ENCODE results near the gene PPP1R12A.
"Not testable (repeated sequence)": the region's sequence is repeated elsewhere in the genome, so short reads cannot be mapped to it uniquely, and the experiment has no call there.

Gene PPP1R12A

GRCh38 chr12:79881351-79881750 lies 53.5 kb downstream of the PPP1R12A start:
- H3K4me3 ChIP-seq (ENCODE audit: low read length): no peak overlapping the region
- no peaks in the 10 kb centered on the region for H3K36me3 ChIP-seq (ENCODE audit: control insufficient read depth, insufficient read depth, low read length)
- no peaks in the 10 kb centered on the region for H3K27me3 ChIP-seq (ENCODE audit: control insufficient read depth, insufficient read depth, low read length)
- peaks cover 11% of the 10 kb centered on the region for H3K4me1 ChIP-seq (ENCODE audit: control insufficient read depth, insufficient read depth, low read length)
- H3K27ac ChIP-seq (ENCODE audit: low read depth, low read length): no peak overlapping the region
- H3K9ac ChIP-seq (ENCODE audit: low read length): no peak overlapping the region

- not testable (repeated sequence) for H3K36me3 ChIP-seq (ENCODE audit: control insufficient read depth, insufficient read depth, low read length); H3K9ac ChIP-seq (ENCODE audit: low read length); H3K4me3 ChIP-seq (ENCODE audit: low read length); H3K4me1 ChIP-seq (ENCODE audit: control insufficient read depth, insufficient read depth, low read length); H3K27me3 ChIP-seq (ENCODE audit: control insufficient read depth, insufficient read depth, low read length); H3K27ac ChIP-seq (ENCODE audit: low read depth, low read length)
Observed at GRCh38 chr12:79878506-79878905, 56.4 kb downstream of the PPP1R12A start.

- Histone ChIP-seq H3K9ac (ENCODE audit: low read length) (no peak overlapping the region), H3K4me1 (ENCODE audit: control insufficient read depth, insufficient read depth, low read length) (peaks cover 2% of the 10 kb centered on the region), H3K27ac (ENCODE audit: low read depth, low read length) (no peak overlapping the region), H3K36me3 (ENCODE audit: control insufficient read depth, insufficient read depth, low read length) (no peaks in the 10 kb centered on the region), H3K4me3 (ENCODE audit: low read length) (no peak overlapping the region), H3K27me3 (ENCODE audit: control insufficient read depth, insufficient read depth, low read length) (no peaks in the 10 kb centered on the region)
Observed at GRCh38 chr12:79877246-79877645, 57.7 kb downstream of the PPP1R12A start.

- Histone ChIP-seq H3K36me3 (ENCODE audit: control insufficient read depth, insufficient read depth, low read length) (no peaks in the 10 kb centered on the region), H3K4me1 (ENCODE audit: control insufficient read depth, insufficient read depth, low read length) (peaks cover 4% of the 10 kb centered on the region), H3K27ac (ENCODE audit: low read depth, low read length) (no peak overlapping the region), H3K4me3 (ENCODE audit: low read length) (no peak overlapping the region), H3K9ac (ENCODE audit: low read length) (no peak overlapping the region), H3K27me3 (ENCODE audit: control insufficient read depth, insufficient read depth, low read length) (no peaks in the 10 kb centered on the region)
Observed at GRCh38 chr12:79874665-79875064, 60.2 kb downstream of the PPP1R12A start.

- H3K36me3 ChIP-seq (ENCODE audit: control insufficient read depth, insufficient read depth, low read length): no peaks in the 10 kb centered on the region
- H3K27ac ChIP-seq (ENCODE audit: low read depth, low read length): no peak overlapping the region
- no peak overlapping the region for H3K9ac ChIP-seq (ENCODE audit: low read length)
- H3K27me3 ChIP-seq (ENCODE audit: control insufficient read depth, insufficient read depth, low read length): no peaks in the 10 kb centered on the region
- no peak overlapping the region for H3K4me3 ChIP-seq (ENCODE audit: low read length)
- H3K4me1 ChIP-seq (ENCODE audit: control insufficient read depth, insufficient read depth, low read length): peaks cover 7% of the 10 kb centered on the region
Observed at GRCh38 chr12:79873201-79873600, 61.7 kb downstream of the PPP1R12A start.

- H3K4me1 ChIP-seq (ENCODE audit: control insufficient read depth, insufficient read depth, low read length): peaks cover 7% of the 10 kb centered on the region
- H3K27me3 ChIP-seq (ENCODE audit: control insufficient read depth, insufficient read depth, low read length): no peaks in the 10 kb centered on the region
- H3K9ac ChIP-seq (ENCODE audit: low read length): no peak overlapping the region
- H3K27ac ChIP-seq (ENCODE audit: low read depth, low read length): no peak overlapping the region
- no peaks in the 10 kb centered on the region for H3K36me3 ChIP-seq (ENCODE audit: control insufficient read depth, insufficient read depth, low read length)
- H3K4me3 ChIP-seq (ENCODE audit: low read length): no peak overlapping the region
Observed at GRCh38 chr12:79871621-79872020, 63.3 kb downstream of the PPP1R12A start.

GRCh38 chr12:79870916-79871315 lies 64.0 kb downstream of the PPP1R12A start:
- Histone ChIP-seq H3K9ac (ENCODE audit: low read length) (no peak overlapping the region), H3K4me1 (ENCODE audit: control insufficient read depth, insufficient read depth, low read length) (peaks cover 7% of the 10 kb centered on the region), H3K27me3 (ENCODE audit: control insufficient read depth, insufficient read depth, low read length) (no peaks in the 10 kb centered on the region), H3K4me3 (ENCODE audit: low read length) (no peak overlapping the region), H3K36me3 (ENCODE audit: control insufficient read depth, insufficient read depth, low read length) (no peaks in the 10 kb centered on the region), H3K27ac (ENCODE audit: low read depth, low read length) (no peak overlapping the region)

GRCh38 chr12:79859646-79860045 lies 75.3 kb downstream of the PPP1R12A start:
- no peak overlapping the region for H3K9ac ChIP-seq (ENCODE audit: low read length)
- no peak overlapping the region for H3K4me3 ChIP-seq (ENCODE audit: low read length)
- no peaks in the 10 kb centered on the region for H3K36me3 ChIP-seq (ENCODE audit: control insufficient read depth, insufficient read depth, low read length)
- H3K4me1 ChIP-seq (ENCODE audit: control insufficient read depth, insufficient read depth, low read length): peaks cover 2% of the 10 kb centered on the region
- no peaks in the 10 kb centered on the region for H3K27me3 ChIP-seq (ENCODE audit: control insufficient read depth, insufficient read depth, low read length)
- H3K27ac ChIP-seq (ENCODE audit: low read depth, low read length): no peak overlapping the region

- no peak overlapping the region for H3K27ac ChIP-seq (ENCODE audit: low read depth, low read length)
- H3K4me1 ChIP-seq (ENCODE audit: control insufficient read depth, insufficient read depth, low read length): peaks cover 2% of the 10 kb centered on the region
- no peak overlapping the region for H3K9ac ChIP-seq (ENCODE audit: low read length)
- no peak overlapping the region for H3K4me3 ChIP-seq (ENCODE audit: low read length)
- no peaks in the 10 kb centered on the region for H3K27me3 ChIP-seq (ENCODE audit: control insufficient read depth, insufficient read depth, low read length)
- H3K36me3 ChIP-seq (ENCODE audit: control insufficient read depth, insufficient read depth, low read length): no peaks in the 10 kb centered on the region
Observed at GRCh38 chr12:79858518-79858917, 76.4 kb downstream of the PPP1R12A start.

GRCh38 chr12:79857675-79858074 lies 77.2 kb downstream of the PPP1R12A start:
- H3K4me3 ChIP-seq (ENCODE audit: low read length): no peak overlapping the region
- no peaks in the 10 kb centered on the region for H3K36me3 ChIP-seq (ENCODE audit: control insufficient read depth, insufficient read depth, low read length)
- H3K27ac ChIP-seq (ENCODE audit: low read depth, low read length): no peak overlapping the region
- no peaks in the 10 kb centered on the region for H3K27me3 ChIP-seq (ENCODE audit: control insufficient read depth, insufficient read depth, low read length)
- peaks cover 2% of the 10 kb centered on the region for H3K4me1 ChIP-seq (ENCODE audit: control insufficient read depth, insufficient read depth, low read length)
- no peak overlapping the region for H3K9ac ChIP-seq (ENCODE audit: low read length)

- Histone ChIP-seq H3K9ac (ENCODE audit: low read length) (no peak overlapping the region), H3K27me3 (ENCODE audit: control insufficient read depth, insufficient read depth, low read length) (no peaks in the 10 kb centered on the region), H3K36me3 (ENCODE audit: control insufficient read depth, insufficient read depth, low read length) (no peaks in the 10 kb centered on the region), H3K4me1 (ENCODE audit: control insufficient read depth, insufficient read depth, low read length) (no peaks in the 10 kb centered on the region), H3K4me3 (ENCODE audit: low read length) (no peak overlapping the region), H3K27ac (ENCODE audit: low read depth, low read length) (no peak overlapping the region)
Observed at GRCh38 chr12:79850610-79851299, 84.1 kb downstream of the PPP1R12A start.

GRCh38 chr12:79848339-79848738 lies 86.6 kb downstream of the PPP1R12A start:
- H3K27ac ChIP-seq (ENCODE audit: low read depth, low read length): no peak overlapping the region
- H3K27me3 ChIP-seq (ENCODE audit: control insufficient read depth, insufficient read depth, low read length): no peaks in the 10 kb centered on the region
- no peak overlapping the region for H3K9ac ChIP-seq (ENCODE audit: low read length)
- peaks cover 6% of the 10 kb centered on the region for H3K36me3 ChIP-seq (ENCODE audit: control insufficient read depth, insufficient read depth, low read length)
- H3K4me1 ChIP-seq (ENCODE audit: control insufficient read depth, insufficient read depth, low read length): no peaks in the 10 kb centered on the region
- no peak overlapping the region for H3K4me3 ChIP-seq (ENCODE audit: low read length)

- Histone ChIP-seq H3K27ac (ENCODE audit: low read depth, low read length) (no peak overlapping the region), H3K36me3 (ENCODE audit: control insufficient read depth, insufficient read depth, low read length) (peaks cover 6% of the 10 kb centered on the region), H3K9ac (ENCODE audit: low read length) (no peak overlapping the region), H3K27me3 (ENCODE audit: control insufficient read depth, insufficient read depth, low read length) (no peaks in the 10 kb centered on the region), H3K4me1 (ENCODE audit: control insufficient read depth, insufficient read depth, low read length) (no peaks in the 10 kb centered on the region), H3K4me3 (ENCODE audit: low read length) (no peak overlapping the region)
Observed at GRCh38 chr12:79847417-79847816, 87.5 kb downstream of the PPP1R12A start.
